Ishikawa (cell line): Measurements from ENCODE around the gene RPS15.

Experiments used
- EGR1 ChIP-seq: IDR thresholded peaks from 2 replicates; pipeline ENCODE4 v1.6.1; 2012
- EP300 ChIP-seq: IDR thresholded peaks from 2 replicates; pipeline ENCODE4 v1.6.1; 2012; ENCODE audit warnings: borderline replicate concordance
- NFIC ChIP-seq: IDR thresholded peaks from 2 replicates; pipeline ENCODE4 v1.6.1; 2012
- RAD21 ChIP-seq: IDR thresholded peaks from 2 replicates; pipeline ENCODE4 v1.6.1; 2012; ENCODE audit warnings: low read depth
- REST ChIP-seq: IDR thresholded peaks from 2 replicates; pipeline ENCODE4 v1.6.1; 2012; ENCODE audit warnings: low read depth, mild to moderate bottlenecking
- TAF1 ChIP-seq: IDR thresholded peaks from 2 replicates; pipeline ENCODE4 v1.6.1; 2012; ENCODE audit warnings: low read depth, mild to moderate bottlenecking
- TCF12 ChIP-seq: IDR thresholded peaks from 2 replicates; pipeline ENCODE4 v1.6.1; 2012; ENCODE audit warnings: low read depth
- TEAD4 ChIP-seq: IDR thresholded peaks from 2 replicates; pipeline ENCODE4 v1.6.1; 2012
- YY1 ChIP-seq: IDR thresholded peaks from 2 replicates; pipeline ENCODE4 v1.6.1; 2012; ENCODE audit warnings: low read depth
- TF ChIP-seq, protein P1 (sequence below): IDR thresholded peaks from 2 replicates; pipeline ENCODE4 v1.6.1; 2012

- TF ChIP-seq EGR1 (no peak), TEAD4 (no peak), TAF1 (no peak), EP300 (no peak), YY1 (no peak), REST (no peak), RAD21 (no peak), TCF12 (no peak), NFIC (no peak)
- TF ChIP-seq, protein P1, sequence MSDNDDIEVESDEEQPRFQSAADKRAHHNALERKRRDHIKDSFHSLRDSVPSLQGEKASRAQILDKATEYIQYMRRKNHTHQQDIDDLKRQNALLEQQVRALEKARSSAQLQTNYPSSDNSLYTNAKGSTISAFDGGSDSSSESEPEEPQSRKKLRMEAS, result no peak
Observed at GRCh38 chr19:1392407-1392806, 45.8 kb upstream of the RPS15 start.
